Vagina (tissue), 2 donors: ENCODE measurements around the gene ARHGAP18.

Experiments
- CTCF ChIP-seq, 3 experiments: fragments of 450-650 bp in 2 of 3; fragments of 200-600 bp in 1 of 3; sonication (generic) in 1 of 3; IDR thresholded peaks; one replicate each; pipeline ENCODE4 v1.5.1; 2017 to 2019; ENCODE audit warnings: antibody characterized with exemption in 3 of 3, mild to moderate bottlenecking in 2 of 3, moderate library complexity in 2 of 3
- POLR2A ChIP-seq, 2 donors: fragments of 450-650 bp; IDR thresholded peaks; one replicate each; pipeline ENCODE4 v1.6.1; 2017; ENCODE audit warnings: antibody characterized with exemption in 2 of 2, mild to moderate bottlenecking in 2 of 2, moderate library complexity in 2 of 2
- POLR2AphosphoS5 ChIP-seq, 2 donors: sonication (generic); formaldehyde crosslinking; IDR thresholded peaks; one replicate each; pipeline ENCODE4 v1.9.0; 2017; ENCODE audit warnings: antibody characterized with exemption in 2 of 2, mild to moderate bottlenecking in 2 of 2, low read depth in 1 of 2; ENCODE audit not compliant: insufficient read depth in 1 of 2

GRCh38 chr6:129747588-129748112 is 37.7 kb upstream of the ARHGAP18 start:
- TF ChIP-seq CTCF (IDR thresholded peaks at IDR 0.05) (no peak), POLR2A (IDR thresholded peaks at IDR 0.05) (no peak), POLR2AphosphoS5 (IDR thresholded peaks at IDR 0.05; ENCODE audit: insufficient read depth in 1 of 2, low read depth in 1 of 2) (no peak)
